HEK293 (cell line): ENCODE results near the gene ANO2.

Experiments used
- SP2 ChIP-seq: fragments of 450-650 bp; formaldehyde crosslinking; IDR thresholded peaks from 2 replicates; pipeline ENCODE4 v1.5.1; 2016; ENCODE audit warnings: missing biosample characterization, missing genetic modification characterization
- TRIM28 ChIP-seq: IDR thresholded peaks from 2 replicates; pipeline ENCODE4 v1.6.1; 2011; ENCODE audit warnings: low read length, control low read depth, borderline replicate concordance
- ZNF423 ChIP-seq: fragments of 450-650 bp; formaldehyde crosslinking; IDR thresholded peaks from 2 replicates; pipeline ENCODE4 v1.5.1; 2016; ENCODE audit warnings: missing biosample characterization, missing genetic modification characterization
- TF ChIP-seq, protein P1 (sequence below): fragments of 450-650 bp; formaldehyde crosslinking; IDR thresholded peaks from 2 replicates; pipeline ENCODE4 v1.5.1; 2016; ENCODE audit warnings: missing biosample characterization, missing genetic modification characterization

GRCh38 chr12:5557906-5558305 is 387.2 kb downstream of the ANO2 start:
- TF ChIP-seq TRIM28: no peak
- TF ChIP-seq ZNF423: no peak
- TF ChIP-seq, protein P1, sequence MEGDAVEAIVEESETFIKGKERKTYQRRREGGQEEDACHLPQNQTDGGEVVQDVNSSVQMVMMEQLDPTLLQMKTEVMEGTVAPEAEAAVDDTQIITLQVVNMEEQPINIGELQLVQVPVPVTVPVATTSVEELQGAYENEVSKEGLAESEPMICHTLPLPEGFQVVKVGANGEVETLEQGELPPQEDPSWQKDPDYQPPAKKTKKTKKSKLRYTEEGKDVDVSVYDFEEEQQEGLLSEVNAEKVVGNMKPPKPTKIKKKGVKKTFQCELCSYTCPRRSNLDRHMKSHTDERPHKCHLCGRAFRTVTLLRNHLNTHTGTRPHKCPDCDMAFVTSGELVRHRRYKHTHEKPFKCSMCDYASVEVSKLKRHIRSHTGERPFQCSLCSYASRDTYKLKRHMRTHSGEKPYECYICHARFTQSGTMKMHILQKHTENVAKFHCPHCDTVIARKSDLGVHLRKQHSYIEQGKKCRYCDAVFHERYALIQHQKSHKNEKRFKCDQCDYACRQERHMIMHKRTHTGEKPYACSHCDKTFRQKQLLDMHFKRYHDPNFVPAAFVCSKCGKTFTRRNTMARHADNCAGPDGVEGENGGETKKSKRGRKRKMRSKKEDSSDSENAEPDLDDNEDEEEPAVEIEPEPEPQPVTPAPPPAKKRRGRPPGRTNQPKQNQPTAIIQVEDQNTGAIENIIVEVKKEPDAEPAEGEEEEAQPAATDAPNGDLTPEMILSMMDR (tag by site-specific recombination): no peak
- no peak for TF ChIP-seq SP2 (tag by site-specific recombination)
